HCT116 (cell line): Measurements from ENCODE around the gene FHOD3.

Source experiments
- CEBPB ChIP-seq: IDR thresholded peaks from 2 replicates; pipeline ENCODE4 v1.6.1; 2012; ENCODE audit warnings: low read depth
- EZH2phosphoT487 ChIP-seq: fragments of 200-600 bp; IDR thresholded peaks from 2 replicates; pipeline ENCODE4 v1.6.1; 2018; ENCODE audit warnings: antibody characterized with exemption, borderline replicate concordance
- JUND ChIP-seq: IDR thresholded peaks from 2 replicates; pipeline ENCODE4 v1.6.1; 2012
- POLR2A ChIP-seq: IDR thresholded peaks from 2 replicates; pipeline ENCODE4 v1.7.0; 2011; ENCODE audit warnings: borderline replicate concordance; ENCODE audit not compliant: insufficient read depth, insufficient read length; ENCODE audit errors: extremely low read depth
- RAD21 ChIP-seq: IDR thresholded peaks from 2 replicates; pipeline ENCODE4 v1.6.1; 2012; ENCODE audit warnings: low read depth, mild to moderate bottlenecking
- SRF ChIP-seq: IDR thresholded peaks from 2 replicates; pipeline ENCODE4 v1.6.1; 2012; ENCODE audit warnings: low read depth
- ZNF274 ChIP-seq: fragments of 200-500 bp; sonication (Bioruptor generic); IDR thresholded peaks from 2 replicates; pipeline ENCODE4 v1.6.1; 2014; ENCODE audit warnings: mild to moderate bottlenecking, low read depth, low read length, inconsistent platforms
- TF ChIP-seq, protein P1 (sequence below), 3 experiments: fragments of 200-600 bp in 1 of 3; sonication (generic) in 1 of 3; IDR thresholded peaks in 2 of 3; conservative IDR thresholded peaks in 1 of 3; 2 replicates each; pipeline ENCODE4 v1.5.1; 2012 to 2017; ENCODE audit warnings: low read depth in 2 of 3, low read length in 2 of 3, antibody characterized with exemption in 1 of 3, borderline replicate concordance in 1 of 3, control low read depth in 1 of 3, mild to moderate bottlenecking in 1 of 3, mixed read lengths in 1 of 3, mixed run types in 1 of 3, moderate library complexity in 1 of 3; ENCODE audit not compliant: insufficient read depth in 1 of 3
- TF ChIP-seq, protein P2 (sequence below): IDR thresholded peaks from 2 replicates; pipeline ENCODE4 v1.6.1; 2012; ENCODE audit warnings: low read depth
- TF ChIP-seq, protein P3 (sequence below): IDR thresholded peaks from 2 replicates; pipeline ENCODE4 v1.6.1; 2012

DNA sequence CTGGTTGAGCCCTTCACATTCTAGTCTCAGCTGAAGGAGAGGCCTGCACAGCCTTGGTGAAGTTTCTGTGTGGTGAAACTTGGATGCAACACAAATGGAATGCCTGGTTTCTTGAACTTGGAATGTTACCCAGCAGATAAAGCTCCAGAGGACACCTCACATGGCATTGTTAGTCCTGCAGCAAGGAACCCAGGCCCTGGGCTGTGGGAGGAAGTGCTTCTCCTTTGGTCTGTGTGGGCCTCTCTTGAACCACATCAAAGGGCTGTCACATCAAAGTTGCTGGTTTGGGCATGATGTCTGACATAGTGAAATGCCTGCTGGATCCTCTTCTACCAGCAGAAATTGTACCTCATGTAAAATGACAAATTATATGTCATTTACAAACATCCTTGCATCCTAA is 198.5 kb downstream of the FHOD3 start:
- no peak for TF ChIP-seq POLR2A
- TF ChIP-seq, protein P1, sequence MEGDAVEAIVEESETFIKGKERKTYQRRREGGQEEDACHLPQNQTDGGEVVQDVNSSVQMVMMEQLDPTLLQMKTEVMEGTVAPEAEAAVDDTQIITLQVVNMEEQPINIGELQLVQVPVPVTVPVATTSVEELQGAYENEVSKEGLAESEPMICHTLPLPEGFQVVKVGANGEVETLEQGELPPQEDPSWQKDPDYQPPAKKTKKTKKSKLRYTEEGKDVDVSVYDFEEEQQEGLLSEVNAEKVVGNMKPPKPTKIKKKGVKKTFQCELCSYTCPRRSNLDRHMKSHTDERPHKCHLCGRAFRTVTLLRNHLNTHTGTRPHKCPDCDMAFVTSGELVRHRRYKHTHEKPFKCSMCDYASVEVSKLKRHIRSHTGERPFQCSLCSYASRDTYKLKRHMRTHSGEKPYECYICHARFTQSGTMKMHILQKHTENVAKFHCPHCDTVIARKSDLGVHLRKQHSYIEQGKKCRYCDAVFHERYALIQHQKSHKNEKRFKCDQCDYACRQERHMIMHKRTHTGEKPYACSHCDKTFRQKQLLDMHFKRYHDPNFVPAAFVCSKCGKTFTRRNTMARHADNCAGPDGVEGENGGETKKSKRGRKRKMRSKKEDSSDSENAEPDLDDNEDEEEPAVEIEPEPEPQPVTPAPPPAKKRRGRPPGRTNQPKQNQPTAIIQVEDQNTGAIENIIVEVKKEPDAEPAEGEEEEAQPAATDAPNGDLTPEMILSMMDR (IDR thresholded peaks at IDR 0.05 in 2 of 3, conservative IDR thresholded peaks at IDR 0.05 in 1 of 3; ENCODE audit: borderline replicate concordance in 1 of 3, insufficient read depth in 1 of 3, low read depth in 2 of 3, low read length in 2 of 3): no peak
- TF ChIP-seq, protein P2, sequence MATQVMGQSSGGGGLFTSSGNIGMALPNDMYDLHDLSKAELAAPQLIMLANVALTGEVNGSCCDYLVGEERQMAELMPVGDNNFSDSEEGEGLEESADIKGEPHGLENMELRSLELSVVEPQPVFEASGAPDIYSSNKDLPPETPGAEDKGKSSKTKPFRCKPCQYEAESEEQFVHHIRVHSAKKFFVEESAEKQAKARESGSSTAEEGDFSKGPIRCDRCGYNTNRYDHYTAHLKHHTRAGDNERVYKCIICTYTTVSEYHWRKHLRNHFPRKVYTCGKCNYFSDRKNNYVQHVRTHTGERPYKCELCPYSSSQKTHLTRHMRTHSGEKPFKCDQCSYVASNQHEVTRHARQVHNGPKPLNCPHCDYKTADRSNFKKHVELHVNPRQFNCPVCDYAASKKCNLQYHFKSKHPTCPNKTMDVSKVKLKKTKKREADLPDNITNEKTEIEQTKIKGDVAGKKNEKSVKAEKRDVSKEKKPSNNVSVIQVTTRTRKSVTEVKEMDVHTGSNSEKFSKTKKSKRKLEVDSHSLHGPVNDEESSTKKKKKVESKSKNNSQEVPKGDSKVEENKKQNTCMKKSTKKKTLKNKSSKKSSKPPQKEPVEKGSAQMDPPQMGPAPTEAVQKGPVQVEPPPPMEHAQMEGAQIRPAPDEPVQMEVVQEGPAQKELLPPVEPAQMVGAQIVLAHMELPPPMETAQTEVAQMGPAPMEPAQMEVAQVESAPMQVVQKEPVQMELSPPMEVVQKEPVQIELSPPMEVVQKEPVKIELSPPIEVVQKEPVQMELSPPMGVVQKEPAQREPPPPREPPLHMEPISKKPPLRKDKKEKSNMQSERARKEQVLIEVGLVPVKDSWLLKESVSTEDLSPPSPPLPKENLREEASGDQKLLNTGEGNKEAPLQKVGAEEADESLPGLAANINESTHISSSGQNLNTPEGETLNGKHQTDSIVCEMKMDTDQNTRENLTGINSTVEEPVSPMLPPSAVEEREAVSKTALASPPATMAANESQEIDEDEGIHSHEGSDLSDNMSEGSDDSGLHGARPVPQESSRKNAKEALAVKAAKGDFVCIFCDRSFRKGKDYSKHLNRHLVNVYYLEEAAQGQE: no peak
- TF ChIP-seq, protein P3, sequence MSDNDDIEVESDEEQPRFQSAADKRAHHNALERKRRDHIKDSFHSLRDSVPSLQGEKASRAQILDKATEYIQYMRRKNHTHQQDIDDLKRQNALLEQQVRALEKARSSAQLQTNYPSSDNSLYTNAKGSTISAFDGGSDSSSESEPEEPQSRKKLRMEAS: no peak
- no peak for TF ChIP-seq CEBPB
- no peak for TF ChIP-seq ZNF274
- no peak for TF ChIP-seq JUND
- TF ChIP-seq EZH2phosphoT487: no peak
- no peak for TF ChIP-seq SRF
- TF ChIP-seq RAD21: no peak
